ENCODE results near the gene RASSF8.

DNA sequence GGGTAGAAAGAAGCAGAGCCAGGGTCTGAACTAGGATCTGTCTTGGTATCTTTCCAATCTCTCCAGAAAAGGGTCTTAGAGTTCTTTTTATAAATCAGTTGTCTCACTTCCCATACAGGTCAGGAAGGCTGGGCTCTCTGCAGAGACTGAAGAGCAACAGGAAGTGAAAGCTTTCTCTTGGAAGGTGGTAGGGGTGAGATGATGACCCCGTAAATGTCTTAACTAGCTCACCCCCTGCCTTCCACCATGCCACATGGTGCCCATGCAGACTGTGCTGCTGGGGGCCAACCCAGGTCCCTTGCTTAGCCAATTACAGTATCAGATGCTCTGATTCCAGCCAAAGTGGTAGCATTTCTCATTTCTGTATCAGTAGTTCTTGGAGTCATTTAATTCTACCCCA is 17.6 kb upstream of the RASSF8 start:
- TF ChIP-seq, protein P1, sequence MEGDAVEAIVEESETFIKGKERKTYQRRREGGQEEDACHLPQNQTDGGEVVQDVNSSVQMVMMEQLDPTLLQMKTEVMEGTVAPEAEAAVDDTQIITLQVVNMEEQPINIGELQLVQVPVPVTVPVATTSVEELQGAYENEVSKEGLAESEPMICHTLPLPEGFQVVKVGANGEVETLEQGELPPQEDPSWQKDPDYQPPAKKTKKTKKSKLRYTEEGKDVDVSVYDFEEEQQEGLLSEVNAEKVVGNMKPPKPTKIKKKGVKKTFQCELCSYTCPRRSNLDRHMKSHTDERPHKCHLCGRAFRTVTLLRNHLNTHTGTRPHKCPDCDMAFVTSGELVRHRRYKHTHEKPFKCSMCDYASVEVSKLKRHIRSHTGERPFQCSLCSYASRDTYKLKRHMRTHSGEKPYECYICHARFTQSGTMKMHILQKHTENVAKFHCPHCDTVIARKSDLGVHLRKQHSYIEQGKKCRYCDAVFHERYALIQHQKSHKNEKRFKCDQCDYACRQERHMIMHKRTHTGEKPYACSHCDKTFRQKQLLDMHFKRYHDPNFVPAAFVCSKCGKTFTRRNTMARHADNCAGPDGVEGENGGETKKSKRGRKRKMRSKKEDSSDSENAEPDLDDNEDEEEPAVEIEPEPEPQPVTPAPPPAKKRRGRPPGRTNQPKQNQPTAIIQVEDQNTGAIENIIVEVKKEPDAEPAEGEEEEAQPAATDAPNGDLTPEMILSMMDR (IDR thresholded peaks at IDR 0.05; ENCODE audit: low read depth, low read length, poor library complexity, severe bottlenecking) = no peak
- no peak for TF ChIP-seq EZH2phosphoT487 (IDR thresholded peaks at IDR 0.05; ENCODE audit: borderline replicate concordance, low read length)

Data from DOHH2 (cell line).